ENCODE measurements around the gene ITM2C.

The ITM2C gene

GRCh38 chr2:230893841-230894781 lies 29.4 kb downstream of the ITM2C start:
- DNase-seq, result no peak

- no peak for DNase-seq
Observed at GRCh38 chr2:230895536-230896345, 31.0 kb downstream of the ITM2C start.

- DNase-seq, result no peak
Observed at GRCh38 chr2:230896346-230897115, 31.8 kb downstream of the ITM2C start.

- DNase-seq, result no peak
Observed at GRCh38 chr2:230898016-230898712, 33.4 kb downstream of the ITM2C start.

- DNase-seq, result no peak
Observed at GRCh38 chr2:230898713-230899091, 34.0 kb downstream of the ITM2C start.

- DNase-seq, result no peak
Observed at GRCh38 chr2:230899287-230899686, 34.5 kb downstream of the ITM2C start.

GRCh38 chr2:230899786-230900185 lies 35.0 kb downstream of the ITM2C start:
- no peak for DNase-seq

- DNase-seq, result no peak
Observed at GRCh38 chr2:230900336-230900995, 35.7 kb downstream of the ITM2C start.

GRCh38 chr2:230901006-230901405 lies 36.3 kb downstream of the ITM2C start:
- no peak for DNase-seq

GRCh38 chr2:230902180-230902899 lies 37.6 kb downstream of the ITM2C start:
- DNase-seq, result no peak

GRCh38 chr2:230903231-230904150 lies 38.7 kb downstream of the ITM2C start:
- no peak for DNase-seq

GRCh38 chr2:230904856-230905447 lies 40.2 kb downstream of the ITM2C start:
- DNase-seq, result no peak

GRCh38 chr2:230905448-230906421 lies 41.0 kb downstream of the ITM2C start:
- no peak for DNase-seq

GRCh38 chr2:230906471-230907230 lies 41.9 kb downstream of the ITM2C start:
- DNase-seq, result no peak

- no peak for DNase-seq
Observed at GRCh38 chr2:230907361-230908091, 42.8 kb downstream of the ITM2C start.

GRCh38 chr2:230908092-230908594 lies 43.4 kb downstream of the ITM2C start:
- no peak for DNase-seq

Measured in GOT3 (cell line).